NCI-H2227 treated with DMSO at 0.1 percent for 48 hours (cell line): ENCODE data around the gene CNOT9.

Experiments used
- DNase-seq: peaks from one replicate; lab custom pipeline; 2025; lab: John Stamatoyannopoulos, UW

Gene CNOT9

DNA sequence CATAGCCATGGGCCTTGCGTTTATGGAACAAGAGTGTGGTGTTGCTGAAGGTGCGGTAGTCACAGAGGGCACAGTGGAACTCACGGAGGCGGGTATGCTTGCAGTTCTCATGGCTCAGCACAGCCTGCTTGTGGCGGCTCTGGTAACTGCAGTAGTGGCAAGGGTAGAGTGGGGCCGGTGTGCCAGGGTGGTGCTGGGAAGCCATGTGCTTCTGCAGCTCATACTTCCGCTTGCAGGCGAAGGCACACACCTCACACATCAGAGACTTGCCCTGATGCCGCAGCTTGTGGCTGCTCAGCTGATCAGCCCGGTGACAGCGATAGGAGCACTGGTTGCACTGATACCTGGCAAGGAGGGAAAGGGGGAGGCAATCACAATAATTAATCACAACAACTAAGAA is 76.1 kb downstream of the CNOT9 start:
- DNase-seq, result no peak

DNA sequence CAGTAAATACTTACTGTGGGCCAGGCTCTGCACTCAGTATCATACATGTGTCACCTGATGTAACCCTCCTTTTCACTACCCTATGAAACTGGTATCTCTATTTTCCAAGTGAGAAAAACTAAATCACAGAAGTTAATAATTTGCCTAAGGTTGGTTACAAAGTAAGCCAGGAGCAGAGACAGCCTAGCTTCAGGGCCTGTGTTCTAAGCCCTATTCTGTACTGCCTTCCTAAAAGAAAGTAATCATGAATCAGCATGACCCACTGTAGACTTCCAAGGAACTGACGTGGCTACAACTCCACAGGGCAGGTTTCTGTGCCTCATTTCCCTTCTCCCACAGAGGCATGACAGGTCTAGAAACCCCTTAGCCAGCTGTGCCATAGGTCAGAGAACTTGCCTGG is 76.5 kb downstream of the CNOT9 start:
- DNase-seq, result no peak
